ENCODE results near the gene SAYSD1. TPM values are rescaled to one million over a fixed set of nuclear protein-coding genes. Genes with fewer than 3 reads are reported as not detected.

The SAYSD1 gene
- total RNA-seq, 2 donors from 2014 or later, result 9.2 to 10.8 TPM

DNA sequence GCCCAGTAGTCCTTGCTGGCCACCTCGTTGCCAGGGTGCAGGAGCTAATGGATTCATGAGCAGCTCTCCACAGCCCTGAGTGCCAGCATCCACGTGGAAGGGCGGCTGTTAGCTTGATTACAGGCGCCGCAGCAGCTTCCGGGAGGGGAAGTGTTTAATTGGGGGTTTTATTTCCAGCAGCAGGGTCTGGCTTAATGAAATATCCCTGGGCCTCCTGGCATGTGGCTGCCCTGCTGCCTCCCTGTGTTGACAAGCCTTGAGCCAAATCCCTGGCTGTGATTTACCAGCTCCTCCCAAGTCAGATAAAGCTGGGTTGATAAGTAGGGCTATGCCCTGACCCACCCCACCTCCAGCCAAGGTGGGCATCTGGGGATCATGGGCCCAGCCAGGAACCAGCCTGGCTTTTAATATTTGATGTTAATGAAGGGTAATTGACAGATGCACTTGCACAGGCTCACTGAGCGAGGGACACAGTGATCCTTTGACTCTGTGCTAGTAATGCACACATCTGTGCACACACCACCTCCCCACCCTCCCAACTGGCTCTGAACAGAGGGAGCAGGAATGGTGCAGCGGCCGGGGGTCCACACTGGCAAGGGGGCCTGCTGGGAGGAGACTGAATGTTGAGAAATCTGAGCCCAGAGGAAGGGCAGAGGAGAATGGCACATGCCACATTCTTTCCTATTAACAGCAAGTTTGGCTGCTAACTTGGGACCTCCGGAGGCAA, 52.8 kb downstream of the SAYSD1 start:
- ATAC-seq (peak; percentile 21 to 70), DNase-seq (no peak)

DNA sequence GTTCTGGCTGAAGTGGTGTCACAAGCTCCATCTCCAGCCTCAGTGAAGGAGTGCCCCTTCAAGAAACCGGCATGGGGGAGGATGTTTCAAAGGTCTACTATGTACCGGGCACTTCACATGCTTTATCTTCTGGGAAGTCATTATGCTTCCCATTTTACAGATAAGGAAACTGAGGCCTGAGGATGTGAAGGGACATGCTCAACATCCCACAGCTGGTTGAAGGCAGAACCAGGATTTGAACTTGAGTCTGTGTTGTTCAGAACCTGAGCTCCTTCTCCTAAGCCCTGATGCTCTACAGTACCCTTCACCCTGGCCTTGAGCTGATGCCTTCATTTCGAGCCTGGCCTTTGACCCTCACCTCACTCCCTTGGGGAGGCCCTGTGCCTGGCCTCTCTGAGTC, 53.4 kb downstream of the SAYSD1 start:
- intact Hi-C loops (cut with DNase I), result no loop called here
- DNase-seq (no peak), ATAC-seq (no peak)

More for the DNA sequence above, 52.8 kb downstream of the SAYSD1 start:
- intact Hi-C loops (cut with DNase I), result no loop called here

- no peak for ATAC-seq
- DNase-seq, result no peak
- intact Hi-C loops (cut with DNase I), result no loop called here
Measured at GRCh38 chr6:39061182-39061581, 53.8 kb downstream of the SAYSD1 start.

GRCh38 chr6:39060467-39061160, 54.4 kb downstream of the SAYSD1 start:
- no peak for DNase-seq
- intact Hi-C loops (cut with DNase I), result no loop called here
- no peak for ATAC-seq

DNA sequence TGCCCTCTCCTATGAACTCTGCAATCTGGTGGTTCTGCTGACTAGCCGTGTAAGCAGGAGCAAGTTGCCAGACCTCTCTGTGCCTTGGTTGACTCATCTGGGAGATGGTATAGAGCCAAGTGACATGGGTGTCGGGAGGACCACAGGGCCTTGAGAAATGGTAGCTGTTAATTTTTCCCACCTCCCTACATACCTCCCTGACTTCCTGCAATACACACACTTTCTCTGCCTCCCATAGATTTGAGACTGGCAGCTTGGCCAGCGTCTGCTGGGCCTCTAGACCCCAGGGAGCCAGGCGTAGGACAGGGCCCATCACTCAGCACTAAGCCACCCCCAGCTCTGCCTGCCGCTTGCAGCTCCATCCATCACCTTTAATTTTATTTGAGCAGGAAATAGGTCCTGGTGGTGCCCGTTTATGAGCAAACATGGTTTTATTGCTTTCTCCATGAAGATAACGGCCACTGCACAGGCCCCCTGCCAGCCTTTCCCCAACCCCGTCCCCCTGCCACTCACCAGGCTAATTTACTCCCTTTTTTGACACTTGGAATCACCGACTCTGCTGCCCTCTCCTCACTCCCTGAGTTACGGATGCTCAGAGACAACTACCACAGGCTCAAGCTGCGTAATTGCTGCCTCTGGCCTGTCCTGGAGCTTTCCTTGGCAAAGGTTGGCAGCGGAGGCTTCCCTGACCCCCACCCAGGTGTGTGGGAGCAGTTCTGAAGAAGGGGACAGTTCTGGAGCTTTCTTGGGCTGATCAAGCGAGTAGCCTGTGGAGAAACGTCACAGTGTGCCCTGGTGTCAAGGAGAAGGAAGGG, 55.3 kb downstream of the SAYSD1 start:
- intact Hi-C loops (cut with DNase I), result no loop called here
- no peak for ATAC-seq
- no peak for DNase-seq

DNA sequence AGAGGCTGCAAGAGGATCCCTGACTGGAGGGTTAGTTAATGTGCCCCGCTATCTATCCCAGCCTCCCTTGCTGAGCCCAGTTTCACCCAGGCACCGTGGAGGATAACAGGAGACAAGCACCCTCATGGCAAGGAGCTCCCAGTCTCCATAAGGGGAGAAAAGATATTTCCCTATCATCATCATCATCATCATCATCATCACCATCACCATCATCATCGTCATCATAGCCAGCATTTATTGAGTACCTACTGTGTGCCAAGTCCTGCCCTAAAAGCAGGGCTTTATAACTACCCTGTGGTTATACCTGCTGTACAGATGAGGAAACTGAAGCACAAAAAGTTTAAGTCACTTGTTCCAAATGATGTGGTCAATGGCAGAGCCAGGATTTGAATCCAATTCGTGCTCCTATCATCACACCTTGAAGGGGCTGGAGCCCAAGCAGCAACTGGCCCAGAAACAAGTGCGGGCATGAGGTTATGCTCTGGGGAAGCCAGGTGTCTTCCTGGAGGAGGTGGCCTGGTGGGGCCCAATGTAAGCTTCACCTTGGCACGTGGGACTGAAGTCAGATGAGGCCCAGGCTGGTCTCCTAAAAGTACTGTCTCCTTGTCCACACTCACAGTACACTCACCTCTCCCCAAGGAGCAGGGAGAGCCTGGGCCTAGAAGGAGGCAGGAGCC, 56.4 kb downstream of the SAYSD1 start:
- ATAC-seq (no peak), DNase-seq (no peak)
- intact Hi-C loops (cut with DNase I), result no loop called here

GRCh38 chr6:39057251-39058155, 57.5 kb downstream of the SAYSD1 start:
- intact Hi-C loops (cut with DNase I), result no loop called here
- ATAC-seq, result no peak
- no peak for DNase-seq

DNA sequence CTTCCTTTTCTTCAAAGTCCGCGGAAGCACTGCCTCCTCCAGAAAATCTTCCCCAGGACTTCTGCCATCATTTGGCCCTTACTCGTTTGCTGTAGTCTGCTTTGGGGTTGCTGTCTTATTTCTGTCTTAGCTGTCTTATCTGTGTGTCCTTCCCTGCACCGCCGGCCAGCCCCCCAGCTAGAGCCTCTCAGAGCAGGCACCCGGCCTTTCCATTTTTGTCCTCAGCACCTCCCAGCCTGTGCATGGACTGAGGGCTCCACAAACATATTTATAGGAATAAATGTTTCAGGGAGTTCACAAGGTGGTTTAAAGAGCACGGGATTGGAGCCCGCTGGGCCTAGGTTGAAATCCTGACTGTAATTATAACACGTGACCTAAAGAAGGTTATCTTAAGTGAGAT, 58.3 kb downstream of the SAYSD1 start:
- ATAC-seq (no peak), DNase-seq (no peak)
- intact Hi-C loops (cut with DNase I), result no loop called here

DNA sequence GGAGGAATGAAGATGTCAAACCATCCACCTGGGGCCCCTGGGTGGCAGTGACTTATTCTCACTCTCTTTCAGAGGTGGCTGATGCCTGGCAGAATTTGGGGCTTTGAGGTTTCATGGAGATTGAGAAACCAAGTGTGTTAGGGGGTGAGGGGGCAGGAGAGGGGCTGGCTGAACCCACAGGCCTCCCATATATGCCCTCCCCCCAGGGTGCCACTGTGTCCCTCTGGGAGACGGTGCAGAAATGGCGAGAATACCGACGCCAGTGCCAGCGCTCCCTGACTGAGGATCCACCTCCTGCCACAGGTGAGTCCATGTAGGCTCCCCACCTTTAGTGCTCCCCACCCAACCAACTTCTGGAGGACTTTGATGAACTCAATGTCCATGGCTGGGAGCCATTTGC, 58.8 kb downstream of the SAYSD1 start:
- ATAC-seq (no peak), DNase-seq (no peak)
- intact Hi-C loops (cut with DNase I), result no loop called here

DNA sequence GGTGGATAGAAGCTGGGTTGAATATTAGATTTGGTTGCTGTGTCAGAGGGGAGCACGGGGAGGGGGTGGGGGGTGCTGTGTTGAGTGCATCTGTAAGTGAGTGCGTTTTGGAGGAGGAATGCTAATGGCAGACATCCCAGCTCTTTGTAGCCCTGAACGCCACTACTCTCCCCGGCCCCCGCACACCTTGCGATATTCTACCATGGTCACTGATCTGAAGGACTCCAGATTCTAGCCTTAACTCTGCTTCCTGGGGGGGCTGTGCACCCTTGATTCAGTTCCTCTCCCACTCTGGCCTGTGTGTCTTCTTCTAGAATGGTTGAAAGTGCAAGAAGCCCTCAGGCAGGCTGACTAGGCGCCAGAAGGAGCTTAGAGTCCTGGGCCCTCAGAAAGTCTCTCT, 59.3 kb downstream of the SAYSD1 start:
- DNase-seq (no peak), ATAC-seq (no peak)
- intact Hi-C loops (cut with DNase I), result no loop called here

DNA sequence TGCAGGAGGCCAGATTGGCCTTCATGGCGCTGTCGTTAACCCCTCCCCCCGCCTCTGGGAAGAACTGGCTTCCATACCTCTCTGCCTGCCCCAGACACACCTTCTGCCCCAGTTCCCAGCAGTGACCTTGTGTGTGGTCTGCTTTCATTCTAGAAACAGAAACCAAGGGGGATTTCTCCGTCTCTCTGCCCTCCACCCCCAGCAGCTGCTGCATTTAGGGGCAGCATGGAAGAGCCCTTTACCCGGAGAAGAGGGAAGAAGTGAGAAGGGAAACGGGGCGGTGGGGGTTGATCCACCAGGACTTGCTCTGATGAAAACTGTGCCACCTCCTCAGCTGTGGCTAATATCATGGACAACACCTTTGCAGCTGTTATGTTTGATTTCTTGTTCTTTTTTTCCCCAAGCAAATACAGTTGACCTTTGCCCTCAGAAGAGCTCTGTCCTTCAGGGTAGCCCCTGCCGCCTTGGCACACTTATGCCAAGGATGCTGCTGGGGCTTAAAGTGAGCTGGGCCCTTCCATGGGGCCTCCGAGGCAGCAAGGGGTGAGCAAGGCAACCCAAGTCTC, 60.3 kb downstream of the SAYSD1 start:
- ATAC-seq (no peak), DNase-seq (no peak)
- intact Hi-C loops (cut with DNase I), result no loop called here

Other genes starting within 250 kb of the SAYSD1 start
- 10 to 100 TPM in 1 of 2 donors, 1 to 10 TPM in 1; 4.3 to 10.3 TPM for gene GLP1R, start 66.4 kb downstream of the SAYSD1 start, total RNA-seq
- 1 to 10 TPM in 1 of 2 donors, under 1 TPM in 1; 0.76 to 1.2 TPM for gene KCNK5, start 114.3 kb upstream of the SAYSD1 start, total RNA-seq
- 1 to 10 TPM in 1 of 2 donors, under 1 TPM in 1; 0.53 to 1.1 TPM for gene KCNK17, start 199.2 kb upstream of the SAYSD1 start, total RNA-seq
- not detected for gene KCNK16, start 207.5 kb upstream of the SAYSD1 start, total RNA-seq